ENCODE data around the gene WDSUB1. TPM values are rescaled to one million over a fixed set of nuclear protein-coding genes. Genes with fewer than 3 reads are reported as not detected.

The WDSUB1 gene, protein sequence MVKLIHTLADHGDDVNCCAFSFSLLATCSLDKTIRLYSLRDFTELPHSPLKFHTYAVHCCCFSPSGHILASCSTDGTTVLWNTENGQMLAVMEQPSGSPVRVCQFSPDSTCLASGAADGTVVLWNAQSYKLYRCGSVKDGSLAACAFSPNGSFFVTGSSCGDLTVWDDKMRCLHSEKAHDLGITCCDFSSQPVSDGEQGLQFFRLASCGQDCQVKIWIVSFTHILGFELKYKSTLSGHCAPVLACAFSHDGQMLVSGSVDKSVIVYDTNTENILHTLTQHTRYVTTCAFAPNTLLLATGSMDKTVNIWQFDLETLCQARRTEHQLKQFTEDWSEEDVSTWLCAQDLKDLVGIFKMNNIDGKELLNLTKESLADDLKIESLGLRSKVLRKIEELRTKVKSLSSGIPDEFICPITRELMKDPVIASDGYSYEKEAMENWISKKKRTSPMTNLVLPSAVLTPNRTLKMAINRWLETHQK
- total RNA-seq (2022; extraction: Qiagen RNA extraction) = 7.7 to 8.5 TPM (median 8.4 TPM) in 5 replicates

DNA sequence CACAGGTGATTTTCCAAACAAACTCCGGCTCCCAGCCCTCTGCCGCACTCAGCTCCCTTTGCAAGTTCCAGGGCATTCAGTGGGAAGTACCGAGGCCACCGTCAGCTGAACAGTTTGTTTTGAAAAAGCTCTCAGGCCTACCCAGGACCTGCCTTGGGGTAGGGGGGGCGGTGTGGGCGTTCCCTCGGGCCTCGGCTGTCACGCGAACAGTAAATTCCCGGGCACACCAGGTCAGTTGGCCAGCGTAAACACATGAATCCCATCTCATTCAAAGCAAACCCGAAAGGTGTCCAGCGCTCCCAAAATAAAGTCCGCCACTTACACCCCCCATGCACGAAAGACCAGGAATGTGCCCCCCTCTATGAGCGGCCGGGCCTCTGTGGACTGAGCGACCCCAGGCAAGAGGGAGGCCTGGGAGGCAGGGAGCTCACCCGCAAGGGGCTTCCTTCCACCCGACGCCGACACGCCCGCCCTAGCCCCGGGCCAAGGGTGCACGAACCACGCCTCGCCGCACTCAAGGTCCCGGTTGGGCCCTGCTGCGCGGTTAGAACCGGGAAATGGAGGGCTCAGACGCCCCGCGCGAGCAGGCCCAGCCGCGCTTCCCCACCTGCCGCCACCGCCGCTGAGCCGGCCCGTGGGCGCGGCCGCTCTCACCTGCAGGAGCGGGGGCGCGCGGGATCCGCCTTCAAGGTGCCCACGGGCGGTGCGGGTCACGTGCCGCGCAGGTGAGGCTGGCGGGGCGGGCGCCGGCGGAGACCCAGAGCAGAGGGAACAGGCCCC, at the start of gene WDSUB1:
WDSUB1 (minus strand) TSS at position 775 of the 780 bp plus-strand sequence. CDS start 3,634 bp downstream, outside the sequence.

Data from A549 treated with CORT108297 at 1 μM for 4 hours (cell line).